GM06990 (cell line): ENCODE measurements around the gene WDR75.

Experiments
- DNase-seq: peaks from one replicate; pipeline ENCODE4 v3.0.0-alpha.2; 2011; ENCODE audit not compliant: insufficient read length; ENCODE audit errors: extremely low read depth
- H3K27me3 ChIP-seq: replicated peaks from 2 replicates; pipeline ENCODE4 v1.6.0; 2011; ENCODE audit warnings: low read length; ENCODE audit not compliant: control insufficient read depth, insufficient read depth
- H3K36me3 ChIP-seq: 2 replicates; pipeline ENCODE4 v1.5.1; 2011; ENCODE audit warnings: low read length; ENCODE audit not compliant: control insufficient read depth, insufficient read depth
- H3K4me3 ChIP-seq: replicated peaks from 2 replicates; pipeline ENCODE4 v1.5.1; 2011; ENCODE audit warnings: low read depth, mild to moderate bottlenecking, control low read depth, low read length
- CTCF ChIP-seq: IDR thresholded peaks from 2 replicates; pipeline ENCODE4 v1.5.1; 2011; ENCODE audit warnings: low read length, control low read depth, mild to moderate bottlenecking, inconsistent platforms; ENCODE audit not compliant: insufficient read depth, poor library complexity, severe bottlenecking

WDR75 gene

GRCh38 chr2:189522435-189523151, 81.3 kb downstream of the WDR75 start:
- no peak for TF ChIP-seq CTCF
- no peak overlapping the region for H3K4me3 ChIP-seq
- DNase-seq: no peak

GRCh38 chr2:189524746-189525145, 83.5 kb downstream of the WDR75 start:
- Histone ChIP-seq H3K36me3 (no peaks in the 10 kb centered on the region), H3K27me3 (no peaks in the 10 kb centered on the region), H3K4me3 (no peak overlapping the region)
- DNase-seq: no peak
- no peak for TF ChIP-seq CTCF

More at GRCh38 chr2:189522435-189523151, 81.3 kb downstream of the WDR75 start:
- Histone ChIP-seq H3K36me3 (no peaks in the 10 kb centered on the region), H3K27me3 (no peaks in the 10 kb centered on the region)
